H1 (cell line): ENCODE data around the gene TNXB. TPM values are rescaled to one million over a fixed set of nuclear protein-coding genes. Genes with fewer than 3 reads are reported as not detected.

ENCODE experiments used
- CTCF ChIA-PET: fragments of 300-600 bp; sonication (Branson Sonifier 250); formaldehyde crosslinking; loops from one replicate; lab custom pipeline; 2021; ENCODE audit not compliant: partially characterized antibody; lab: Charles Lee
- POLR2A ChIA-PET: fragments of 300-600 bp; sonication (Branson Sonifier 250); formaldehyde crosslinking; loops from one replicate; lab custom pipeline; 2021; ENCODE audit warnings: inconsistent platforms; ENCODE audit not compliant: partially characterized antibody; lab: Charles Lee
- DNase-seq, 2 experiments: peaks; one replicate each; pipeline versions ENCODE4 v3.0.0 to v3.0.0-alpha.2; 2010 to 2022; ENCODE audit warnings: low spot score in 2 of 2, low read depth in 1 of 2, mixed read lengths in 1 of 2
- FAIRE-seq: peaks from 2 replicates; lab custom pipeline; 2011; peaks lifted over from hg19 to GRCh38; lab: Jason Lieb, UNC
- H2AFZ ChIP-seq: 2 replicates; pipeline ENCODE4 v1.8.1; 2012; ENCODE audit warnings: low read length, inconsistent platforms
- H2AK5ac ChIP-seq: 2 replicates; pipeline ENCODE4 v1.6.1; 2013; ENCODE audit warnings: low read depth, low read length
- H2BK120ac ChIP-seq: replicated peaks from 2 replicates; pipeline ENCODE3; 2013; ENCODE audit warnings: low read depth, low read length, inconsistent platforms
- H2BK12ac ChIP-seq: 2 replicates; pipeline ENCODE4 v1.6.1; 2013; ENCODE audit warnings: low read depth, low read length
- H2BK15ac ChIP-seq: 2 replicates; pipeline ENCODE4 v1.6.1; 2013; ENCODE audit warnings: low read length
- H2BK20ac ChIP-seq: 2 replicates; pipeline ENCODE4 v1.6.1; 2013; ENCODE audit warnings: low read length
- H2BK5ac ChIP-seq: 2 replicates; pipeline ENCODE4 v1.6.1; 2013; ENCODE audit warnings: low read depth, low read length
- H3K14ac ChIP-seq: 2 replicates; pipeline ENCODE4 v1.6.1; 2013; ENCODE audit warnings: inconsistent platforms; ENCODE audit not compliant: insufficient read length
- H3K18ac ChIP-seq: 2 replicates; pipeline ENCODE4 v1.6.1; 2013; ENCODE audit warnings: low read length; ENCODE audit errors: extremely low read depth
- H3K23ac ChIP-seq: 2 replicates; pipeline ENCODE4 v1.6.1; 2013; ENCODE audit warnings: inconsistent platforms; ENCODE audit not compliant: insufficient read length
- H3K23me2 ChIP-seq: 2 replicates; pipeline ENCODE4 v1.6.1; 2013; ENCODE audit warnings: low read depth, low read length
- H3K27ac ChIP-seq: 2 replicates; pipeline ENCODE4 v1.6.1; 2011; ENCODE audit warnings: low read depth, low read length, inconsistent platforms
- H3K27me3 ChIP-seq, 4 experiments: replicated peaks in 1 of 4; 1 replicate in 1 of 4; 2 replicates in 3 of 4; pipeline versions ENCODE4 v1.6.1 to v1.8.1; 2011 to 2013; ENCODE audit warnings: low read length in 3 of 4, mild to moderate bottlenecking in 3 of 4, inconsistent platforms in 2 of 4, mixed read lengths in 2 of 4, moderate library complexity in 1 of 4; ENCODE audit not compliant: control insufficient read depth in 3 of 4, insufficient read depth in 3 of 4; ENCODE audit errors: extremely low read depth in 1 of 4
- H3K36me3 ChIP-seq, 4 experiments: 2 replicates each; pipeline versions ENCODE4 v1.6.1 to v1.8.1; 2011 to 2013; ENCODE audit warnings: mild to moderate bottlenecking in 4 of 4, low read length in 3 of 4, moderate library complexity in 2 of 4, control low read depth in 1 of 4, inconsistent platforms in 1 of 4; ENCODE audit not compliant: insufficient read depth in 4 of 4, control insufficient read depth in 2 of 4
- H3K4ac ChIP-seq: replicated peaks from 2 replicates; pipeline ENCODE3; 2013; ENCODE audit warnings: low read length, low read depth, mixed read lengths, inconsistent platforms; ENCODE audit not compliant: insufficient read length
- H3K4me1 ChIP-seq, 4 experiments: replicated peaks in 1 of 4; 1 replicate in 1 of 4; 2 replicates in 3 of 4; pipeline versions ENCODE4 v1.6.1 to v1.8.1; 2011 to 2013; ENCODE audit warnings: low read length in 3 of 4, inconsistent platforms in 2 of 4, mixed read lengths in 1 of 4; ENCODE audit not compliant: insufficient read depth in 4 of 4, control insufficient read depth in 3 of 4
- H3K4me2 ChIP-seq, 2 experiments: 2 replicates each; pipeline versions ENCODE4 v1.6.1 to v1.8.1; 2011 to 2013; ENCODE audit warnings: low read depth in 2 of 2, low read length in 2 of 2, control low read depth in 1 of 2, inconsistent platforms in 1 of 2, mild to moderate bottlenecking in 1 of 2; ENCODE audit not compliant: insufficient read depth in 1 of 2
- H3K4me3 ChIP-seq, 4 experiments: fragments of 200-600, 300-600 bp in 1 of 4; sonication (generic), shearing (Covaris generic), sonication (Bioruptor Twin) in 1 of 4; 2 replicates each; pipeline versions ENCODE4 v1.5.1 to v1.8.1; 2011 to 2016; ENCODE audit warnings: low read length in 4 of 4, low read depth in 3 of 4, control low read depth in 2 of 4, inconsistent platforms in 2 of 4, mild to moderate bottlenecking in 2 of 4, mixed read lengths in 1 of 4, moderate library complexity in 1 of 4; ENCODE audit not compliant: insufficient read depth in 2 of 4; ENCODE audit errors: extremely low read depth in 1 of 4
- H3K56ac ChIP-seq: replicated peaks from 2 replicates; pipeline ENCODE3; 2013; ENCODE audit warnings: low read depth, mild to moderate bottlenecking, mixed read lengths, low read length, inconsistent platforms; ENCODE audit not compliant: insufficient read length
- H3K79me1 ChIP-seq: 2 replicates; pipeline ENCODE4 v1.6.1; 2013; ENCODE audit warnings: low read depth, low read length, control low read depth
- H3K79me2 ChIP-seq, 2 experiments: 2 replicates each; pipeline versions ENCODE4 v1.6.1 to v1.8.1; 2012 to 2013; ENCODE audit warnings: low read length in 2 of 2, mild to moderate bottlenecking in 2 of 2, inconsistent platforms in 1 of 2; ENCODE audit not compliant: insufficient read depth in 2 of 2, control insufficient read depth in 1 of 2
- H3K9ac ChIP-seq, 4 experiments: replicated peaks in 1 of 4; 1 replicate in 1 of 4; 2 replicates in 3 of 4; pipeline versions ENCODE4 v1.6.1 to v1.8.1; 2011 to 2013; ENCODE audit warnings: low read depth in 3 of 4, low read length in 3 of 4, control low read depth in 2 of 4, mild to moderate bottlenecking in 2 of 4, moderate library complexity in 2 of 4, inconsistent platforms in 1 of 4; ENCODE audit errors: extremely low read depth in 1 of 4
- H3K9me3 ChIP-seq, 2 experiments: 2 replicates each; pipeline versions ENCODE4 v1.6.1 to v1.8.1; 2012 to 2013; ENCODE audit warnings: mild to moderate bottlenecking in 2 of 2, moderate library complexity in 2 of 2, control low read depth in 1 of 2, inconsistent platforms in 1 of 2, low read depth in 1 of 2, low read length in 1 of 2, mixed read lengths in 1 of 2; ENCODE audit not compliant: insufficient read depth in 2 of 2
- H4K20me1 ChIP-seq, 2 experiments: replicated peaks in 1 of 2; 2 replicates each; pipeline versions ENCODE3 to v1.8.1; 2011 to 2013; ENCODE audit warnings: inconsistent platforms in 2 of 2, low read length in 2 of 2, mild to moderate bottlenecking in 1 of 2; ENCODE audit not compliant: insufficient read depth in 2 of 2, control insufficient read depth in 1 of 2
- H4K5ac ChIP-seq: 2 replicates; pipeline ENCODE4 v1.6.1; 2013; ENCODE audit warnings: low read length, low read depth, mixed read lengths, inconsistent platforms; ENCODE audit not compliant: insufficient read length
- H4K8ac ChIP-seq: 2 replicates; pipeline ENCODE4 v1.8.0; 2013; ENCODE audit warnings: mild to moderate bottlenecking, moderate library complexity, low read length, inconsistent platforms; ENCODE audit not compliant: insufficient read depth; ENCODE audit errors: extremely low read depth
- H4K91ac ChIP-seq: replicated peaks from 2 replicates; pipeline ENCODE3; 2013; ENCODE audit warnings: low read length, mixed read lengths, inconsistent platforms; ENCODE audit not compliant: insufficient read length
- ATF2 ChIP-seq: IDR thresholded peaks from 2 replicates; pipeline ENCODE4 v1.6.1; 2012; ENCODE audit warnings: low read length, inconsistent platforms
- CHD1 ChIP-seq: IDR thresholded peaks from 2 replicates; pipeline ENCODE4 v1.6.1; 2012; ENCODE audit warnings: low read depth, low read length, improper control_type of control experiment
- EGR1 ChIP-seq: IDR thresholded peaks from 2 replicates; pipeline ENCODE4 v1.6.1; 2011; ENCODE audit warnings: low read depth, low read length, borderline replicate concordance
- RNF2 ChIP-seq: fragments of 200-900, 300-1000 bp; sonication (generic); IDR thresholded peaks from 2 replicates; pipeline ENCODE4 v1.7.1; 2016; ENCODE audit warnings: borderline replicate concordance, low read depth, mild to moderate bottlenecking, antibody characterized with exemption, low read length; ENCODE audit not compliant: poor library complexity, severe bottlenecking; ENCODE audit errors: missing control alignments
- SAP30 ChIP-seq: fragments of 300-600 bp; sonication (generic); IDR thresholded peaks from 2 replicates; pipeline ENCODE4 v1.7.1; 2012; ENCODE audit warnings: low read length, moderate library complexity, mild to moderate bottlenecking, inconsistent platforms; ENCODE audit not compliant: insufficient read depth, insufficient replicate concordance
- SP4 ChIP-seq: IDR thresholded peaks from 2 replicates; pipeline ENCODE4 v1.6.1; 2012; ENCODE audit warnings: low read length, inconsistent platforms
- TEAD4 ChIP-seq: IDR thresholded peaks from 2 replicates; pipeline ENCODE4 v1.6.1; 2012; ENCODE audit warnings: low read depth, low read length, inconsistent platforms, mixed read lengths
- ZNF274 ChIP-seq: IDR thresholded peaks from 2 replicates; pipeline ENCODE4 v1.7.0; 2012; ENCODE audit warnings: low read length, borderline replicate concordance; ENCODE audit errors: extremely low read depth
- WGBS, 2 experiments: shearing (Covaris generic) in 1 of 2; methylation state at CpG; one replicate each; pipeline versions ENCODE4 v1.1.6 to v1.1.7; 2013 to 2015; ENCODE audit warnings: low lambda C conversion rate in 2 of 2, mixed read lengths in 2 of 2, inconsistent platforms in 1 of 2, low coverage in 1 of 2, missing lambda C conversion rate in 1 of 2; ENCODE audit not compliant: insufficient replicate concordance in 2 of 2, insufficient coverage in 1 of 2, insufficient read length in 1 of 2; ENCODE audit errors: extremely low coverage in 1 of 2, missing lambda C conversion rate in 1 of 2; 5-methylcytosine and 5-hydroxymethylcytosine counted together
- polyA plus RNA-seq, 7 experiments: library from polyadenylated mRNA; depleted of rRNA in 3 of 7; stranded (reverse) in 5 of 7; unstranded in 2 of 7; fragments of >200 nt in 5 of 7; fragments of 200-250 nt in 2 of 7; gene quantifications; 1 replicate in 5 of 7; 2 replicates in 1 of 7; 4 replicates in 1 of 7; pipeline versions ENCODE4 v1.2.1 to v1.2.3, GENCODE V29; 2011 to 2013; ENCODE audit warnings: missing spikeins in 2 of 7, mixed read lengths in 2 of 7
- total RNA-seq: library from RNA; stranded (reverse); fragmentation: NEBNext Ultra II Directional; extraction: Animal tissue kit (Norgen Biotek cat#: 25700); gene quantifications from 2 replicates; pipeline ENCODE4 v1.2.1, GENCODE V29; 2021

TNXB gene
- total and polyA plus RNA-seq, 2 of the 8 experiments (the other 6 are each of a cell fraction or from before 2014, with no cell fraction given) = 3.1 to 4.8 TPM

- ChIA-PET CTCF (interaction anchor here (4.1 kb wide), 1 partner anchor 10 kb away, joined by 38 read pairs; no protein-coding TSS in a partner anchor), POLR2A (interaction anchor here (1.7 kb wide), 1 partner anchor 12 kb away, joined by 3 read pairs; no protein-coding TSS in a partner anchor)
- no peak overlapping the region for H2BK120ac ChIP-seq
- no peaks in the 10 kb centered on the region for H3K4me1 ChIP-seq
- no peaks in the 10 kb centered on the region for H3K9me3 ChIP-seq
- H2AFZ ChIP-seq = no peak overlapping the region
- 81% methylated on average over 16 of the region's 17 CpGs; no CpG with 5 or more reads in 1 of the 2 experiments for WGBS, 2 experiments
- H4K5ac ChIP-seq = no peak overlapping the region
- no peak overlapping the region for H4K91ac ChIP-seq
- H3K14ac ChIP-seq = no peak overlapping the region
- no peak overlapping the region for H2BK20ac ChIP-seq
- no peak overlapping the region for H3K56ac ChIP-seq
- no peak overlapping the region for H3K4ac ChIP-seq
- H3K27me3 ChIP-seq = no peaks in the 10 kb centered on the region
- H2AK5ac ChIP-seq = no peak overlapping the region
- no peak overlapping the region for H3K4me3 ChIP-seq
- no peak overlapping the region for H3K9ac ChIP-seq
- H3K23ac ChIP-seq = no peak overlapping the region
- DNase-seq (no peak), FAIRE-seq (no peak)
- no peaks in the 10 kb centered on the region for H3K79me1 ChIP-seq
- no peak overlapping the region for H2BK12ac ChIP-seq
- H4K8ac ChIP-seq = no peak overlapping the region
- H3K18ac ChIP-seq = no peak overlapping the region
- no peak overlapping the region for H2BK15ac ChIP-seq
- H3K79me2 ChIP-seq = no peaks in the 10 kb centered on the region
- no peak overlapping the region for H3K4me2 ChIP-seq
- no peak overlapping the region for H2BK5ac ChIP-seq
- H3K27ac ChIP-seq = no peak overlapping the region
- no peaks in the 10 kb centered on the region for H3K23me2 ChIP-seq
- no peaks in the 10 kb centered on the region for H3K36me3 ChIP-seq
- H4K20me1 ChIP-seq = no peaks in the 10 kb centered on the region
- TF ChIP-seq ZNF274 (no peak), SP4 (no peak), TEAD4 (no peak), SAP30 (no peak), CHD1 (no peak), ATF2 (no peak), EGR1 (no peak), RNF2 (no peak)
These were observed 51.2 kb downstream of the TNXB start for GRCh38 chr6:32057966-32058365.
